ENCODE results near the gene PCDHGB5.

PCDHGB5 gene

GRCh38 chr5:141440341-141440740 is 42.6 kb downstream of the PCDHGB5 start:
- Mint-ChIP-seq H3K4me1 (no peaks in the 10 kb centered on the region), H3K27me3 (peaks cover 31% of the 10 kb centered on the region), H3K4me3 (no peak overlapping the region), H3K27ac (no peak overlapping the region), H3K9me3 (peaks cover 4 to 13% of the 10 kb centered on the region in 2 donors)
- no peak for DNase-seq
- ATAC-seq: no peak

- H3K9me3 Mint-ChIP-seq: peaks cover 4 to 13% of the 10 kb centered on the region in 2 donors
- no peak for ATAC-seq
- H3K4me1 Mint-ChIP-seq: no peaks in the 10 kb centered on the region
- peaks cover 45% of the 10 kb centered on the region for H3K27me3 Mint-ChIP-seq
- no peak overlapping the region for H3K4me3 Mint-ChIP-seq
- DNase-seq: no peak
- H3K27ac Mint-ChIP-seq: no peak overlapping the region
Measured at GRCh38 chr5:141441571-141442170, 43.9 kb downstream of the PCDHGB5 start.

Measured in stimulated activated naive CD8-positive, alpha-beta T cell treated with anti-CD3 and anti-CD28 coated beads, Interleukin-15, amount 100 ng/mL, for 72 hours (primary cell).